HepG2 (cell line): ENCODE data around the gene GATC. TPM values are rescaled to one million over a fixed set of nuclear protein-coding genes. Genes with fewer than 3 reads are reported as not detected.
A peak's percentile ranks its signal among the peaks of the same experiment; 100 is the strongest.

Experiments
- ATF7 ChIP-seq, 2 experiments: fragments of 450-650 bp in 1 of 2; sonication (generic) in 1 of 2; formaldehyde crosslinking in 1 of 2; IDR thresholded peaks; 2 replicates each; pipeline versions ENCODE4 v1.4.0 to v1.6.1; 2016 to 2020; ENCODE audit warnings: antibody characterized with exemption in 1 of 2, mild to moderate bottlenecking in 1 of 2, missing genetic modification reagents in 1 of 2
- FOXK2 ChIP-seq: fragments of 450-650 bp; IDR thresholded peaks from 2 replicates; pipeline ENCODE4 v1.6.1; 2016
- LRRFIP1 ChIP-seq: sonication (generic); formaldehyde crosslinking; conservative IDR thresholded peaks from 2 replicates; pipeline ENCODE4 v1.4.0; 2020; ENCODE audit warnings: missing genetic modification reagents
- NR2F6 ChIP-seq, 2 experiments: IDR thresholded peaks; 2 replicates each; pipeline ENCODE4 v1.6.1; 2016; ENCODE audit warnings: antibody characterized with exemption in 1 of 2, mild to moderate bottlenecking in 1 of 2
- SRSF4 ChIP-seq: fragments of 200-400 bp; formaldehyde crosslinking; IDR thresholded peaks from one replicate; pipeline ENCODE4 v1.6.1; 2018; ENCODE audit warnings: mild to moderate bottlenecking, low read depth, low read length, moderate library complexity; ENCODE audit not compliant: poor library complexity, severe bottlenecking
- ZBTB46 ChIP-seq: sonication (generic); formaldehyde crosslinking; IDR thresholded peaks from 2 replicates; pipeline ENCODE4 v1.4.0; 2020; ENCODE audit warnings: mild to moderate bottlenecking, missing genetic modification reagents, borderline replicate concordance
- ZNF263 ChIP-seq: sonication (generic); formaldehyde crosslinking; IDR thresholded peaks from 2 replicates; pipeline ENCODE4 v1.4.0; 2020; ENCODE audit warnings: missing genetic modification reagents
- ZNF275 ChIP-seq: sonication (generic); formaldehyde crosslinking; IDR thresholded peaks from 2 replicates; pipeline ENCODE4 v1.8.0; 2022; ENCODE audit warnings: missing genetic modification reagents, mild to moderate bottlenecking, inconsistent platforms, borderline replicate concordance
- ZNF280B ChIP-seq: sonication (generic); formaldehyde crosslinking; IDR thresholded peaks from 2 replicates; pipeline ENCODE4 v1.5.0; 2020; ENCODE audit warnings: missing genetic modification reagents, mild to moderate bottlenecking, borderline replicate concordance
- ZNF292 ChIP-seq: sonication (generic); formaldehyde crosslinking; IDR thresholded peaks from 2 replicates; pipeline ENCODE4 v1.8.1; 2022; ENCODE audit warnings: mild to moderate bottlenecking, low read depth, missing genetic modification reagents, borderline replicate concordance
- ZNF512B ChIP-seq: sonication (generic); formaldehyde crosslinking; IDR thresholded peaks from 2 replicates; pipeline ENCODE4 v1.5.1; 2020; ENCODE audit warnings: missing genetic modification reagents, mild to moderate bottlenecking, borderline replicate concordance
- ZNF740 ChIP-seq: sonication (generic); formaldehyde crosslinking; IDR thresholded peaks from 2 replicates; pipeline ENCODE4 v1.4.0; 2020; ENCODE audit warnings: missing genetic modification reagents
- ZUFSP ChIP-seq: sonication (generic); formaldehyde crosslinking; IDR thresholded peaks from 2 replicates; pipeline ENCODE4 v1.9.0; 2021; ENCODE audit warnings: missing genetic modification reagents, mild to moderate bottlenecking, borderline replicate concordance
- polyA plus RNA-seq, 8 experiments: library from polyadenylated mRNA; depleted of rRNA in 3 of 8; stranded (reverse) in 7 of 8; unstranded in 1 of 8; fragments of >200 nt; fragmentation: Illumina TruSeq in 4 of 8; extraction: Trizol in 4 of 8; gene quantifications; 2 replicates each; pipeline versions ENCODE4 v1.2.1 to v1.2.3, GENCODE V29; 2011 to 2016; ENCODE audit warnings: low read depth in 4 of 8, missing spikeins in 1 of 8, mixed read lengths in 1 of 8; ENCODE audit not compliant: insufficient read depth in 1 of 8
- total RNA-seq, 5 experiments: library from RNA; depleted of rRNA; stranded (reverse); fragments of >200 nt; fragmentation: Illumina TruSeq; extraction: Trizol; gene quantifications; 2 replicates each; pipeline ENCODE4 v1.2.3, GENCODE V29; 2016; ENCODE audit warnings: low read depth in 1 of 5

Gene GATC
- total and polyA plus RNA-seq, 2 of the 13 experiments (the other 11 are each of a cell fraction or from before 2014, with no cell fraction given): 17.7 to 29.7 TPM

- TF ChIP-seq ZBTB46 (CRISPR knock-in tag) (no peak), LRRFIP1 (CRISPR knock-in tag) (0 out of 2 replicates have a peak, but pooled peaks have one; percentile 70), NR2F6 (IDR thresholded peaks at IDR 0.05) (no peak; the same call in 1 of the 2 replicates), NR2F6 (CRISPR knock-in tag; IDR thresholded peaks at IDR 0.05) (peak; percentile 44; the same call in 1 of the 2 replicates), ZNF280B (CRISPR knock-in tag) (peak; percentile 96), ATF7 (IDR thresholded peaks at IDR 0.05) (no peak), ATF7 (CRISPR knock-in tag; IDR thresholded peaks at IDR 0.05) (peak; percentile 82), ZUFSP (CRISPR knock-in tag) (no peak), ZNF740 (CRISPR knock-in tag) (peak; percentile 95), SRSF4 (no peak), ZNF263 (CRISPR knock-in tag) (peak; percentile 83), ZNF275 (CRISPR knock-in tag) (peak; percentile 92), ZNF292 (CRISPR knock-in tag) (peak; percentile 47; the same call in 1 of the 2 replicates), ZNF512B (CRISPR knock-in tag) (no peak; the same call in 1 of the 2 replicates), FOXK2 (no peak)
Observed at GRCh38 chr12:120445911-120446843, at the start of gene GATC, which contains the start of gene TRIAP1 (continued).
